ENCODE data around the gene TBCEL.

GRCh38 chr11:121071846-121072450, 48.0 kb downstream of the TBCEL start:
- TF ChIP-seq CTCF (IDR thresholded peaks at IDR 0.05; ENCODE audit: low read depth, low read length) (no peak), EZH2phosphoT487 (IDR thresholded peaks at IDR 0.05; ENCODE audit: low read depth) (no peak)

Measured in OCI-LY3 (cell line).